Stimulated activated CD4-positive, alpha-beta T cell treated with anti-CD3 and anti-CD28 coated beads, TNF-alpha, amount 100 ng/mL, for 4 hours (primary cell): ENCODE data around the gene MYZAP.

ENCODE experiments used
- DNase-seq, 3 experiments: peaks; one replicate each; pipeline ENCODE4 v3.0.0-alpha.2; 2020; ENCODE audit warnings: low read depth in 3 of 3

MYZAP gene

DNA sequence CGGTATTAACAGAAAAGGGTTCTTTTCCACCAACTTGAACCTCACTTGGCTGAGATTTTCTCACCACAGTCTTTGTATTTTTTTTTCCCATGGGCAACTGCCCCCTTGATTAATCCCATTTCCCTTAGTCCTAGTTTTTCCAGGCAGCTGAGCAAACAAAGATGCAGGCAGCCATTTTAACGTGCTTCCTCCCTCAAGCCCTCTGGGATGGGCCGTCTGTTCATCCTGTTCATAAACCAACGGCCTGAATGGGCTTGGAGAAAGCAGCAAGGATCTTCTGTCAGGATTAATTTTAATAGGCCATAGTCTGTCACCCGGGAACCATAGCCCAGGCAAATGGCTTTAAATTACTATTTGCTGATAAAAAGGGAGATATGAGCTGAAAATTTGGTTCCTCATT lies 104.4 kb downstream of the MYZAP start:
- DNase-seq = no peak

GRCh38 chr15:57697588-57697987 lies 105.9 kb downstream of the MYZAP start:
- no peak for DNase-seq

DNA sequence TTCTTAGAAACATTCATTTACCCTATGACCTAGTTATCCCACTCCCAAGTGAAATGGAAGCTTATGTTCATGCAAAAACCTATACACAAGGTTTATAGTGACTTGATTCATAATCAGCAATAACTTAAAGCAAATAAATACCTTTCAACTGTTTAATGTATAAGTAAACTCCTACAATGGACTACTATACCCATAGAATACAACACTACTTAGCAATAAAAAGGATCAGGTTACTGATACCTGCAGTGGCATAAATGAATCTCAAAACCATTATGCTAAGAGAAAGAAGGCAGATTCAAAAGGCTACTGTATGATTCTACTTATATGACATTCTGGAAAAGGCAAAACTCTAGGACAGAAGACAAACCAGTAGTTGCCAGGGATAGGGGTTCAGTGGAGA lies 106.5 kb downstream of the MYZAP start:
- no peak for DNase-seq

- no peak for DNase-seq
Observed at GRCh38 chr15:57698991-57699390, 107.3 kb downstream of the MYZAP start.

- no peak for DNase-seq
Observed at GRCh38 chr15:57703387-57703786, 111.7 kb downstream of the MYZAP start.

- no peak for DNase-seq
Observed at GRCh38 chr15:57704441-57704840, 112.7 kb downstream of the MYZAP start.

DNA sequence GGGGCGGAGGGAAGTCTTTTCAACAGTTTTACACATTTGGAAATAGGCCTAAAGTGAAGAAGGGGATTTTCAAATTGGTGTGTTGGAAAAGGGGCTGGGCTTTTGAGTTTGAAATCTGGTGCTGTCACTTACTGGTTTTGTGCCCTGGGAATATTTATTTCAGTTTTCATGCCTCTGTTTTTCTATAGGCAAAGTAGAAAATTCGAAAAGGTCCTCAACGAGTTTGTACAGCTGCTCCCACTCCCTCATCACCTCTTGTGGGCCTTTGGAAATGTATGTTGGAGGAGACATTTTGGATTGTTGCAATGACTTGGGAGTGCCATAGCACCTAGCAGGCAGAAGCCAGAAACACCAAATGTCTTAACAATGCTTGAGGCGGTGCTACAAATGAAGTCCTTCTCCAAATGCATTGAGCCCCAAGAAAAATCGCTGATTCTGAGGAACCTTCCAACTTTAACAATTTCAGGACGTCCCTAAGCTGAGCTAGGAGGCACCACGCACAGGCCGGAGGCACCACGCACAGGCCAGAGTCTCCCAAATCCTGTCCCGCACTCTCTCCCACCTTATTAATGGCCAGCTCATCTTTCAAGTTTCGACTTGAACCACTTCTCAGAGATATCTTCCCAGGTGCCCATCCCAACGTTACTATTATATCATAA lies 114.2 kb downstream of the MYZAP start:
- no peak for DNase-seq

- DNase-seq = peak; percentile 63 to 81 (median 80)
Observed at GRCh38 chr15:57706405-57707209, 114.9 kb downstream of the MYZAP start, which contains the start of gene POLR2M. Gene POLR2M, plus strand, starts transcription at chr15:57706714. Its CDS starts 129 bp downstream, at chr15:57706843.

- DNase-seq = no peak
Observed at GRCh38 chr15:57708047-57708446, 116.3 kb downstream of the MYZAP start.

DNA sequence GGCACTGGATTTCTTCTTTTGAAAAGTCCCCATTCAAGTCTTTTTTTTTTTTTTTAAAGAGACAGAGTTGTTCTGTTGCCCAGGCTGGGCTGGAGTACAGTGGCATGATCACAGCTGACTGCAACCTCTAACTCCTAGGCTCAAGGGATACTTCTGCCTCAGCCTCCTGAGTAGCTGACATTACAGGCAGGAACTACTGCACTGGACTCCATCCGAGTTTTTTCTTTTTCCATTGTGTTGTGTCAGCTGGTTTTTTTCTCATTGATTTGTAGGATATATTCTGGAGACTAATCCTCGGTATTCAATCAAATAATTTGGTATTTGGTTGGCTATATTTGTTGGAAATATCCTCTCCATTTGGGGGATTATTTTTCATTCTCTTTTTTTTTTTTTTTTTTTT lies 126.6 kb downstream of the MYZAP start:
- no peak for DNase-seq

DNA sequence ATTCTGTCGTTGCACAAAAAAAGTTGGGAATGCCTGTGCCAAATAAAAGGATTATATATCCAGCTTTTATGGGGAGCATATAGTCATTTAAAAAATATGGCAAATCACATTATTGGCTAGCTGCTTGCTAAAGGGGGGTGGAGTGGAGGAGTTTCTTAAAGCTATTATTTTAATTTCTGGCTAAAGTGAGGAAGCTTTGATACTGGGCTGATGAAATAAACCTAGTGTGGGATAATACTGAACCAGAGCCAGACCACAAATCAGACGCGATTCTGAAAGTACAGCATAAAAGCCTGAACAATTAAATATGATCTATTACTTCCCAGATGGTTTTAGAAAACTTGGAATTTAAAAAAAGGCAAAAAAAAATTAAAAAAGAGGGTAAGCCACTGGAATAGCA lies 129.2 kb downstream of the MYZAP start:
- DNase-seq = no peak

DNA sequence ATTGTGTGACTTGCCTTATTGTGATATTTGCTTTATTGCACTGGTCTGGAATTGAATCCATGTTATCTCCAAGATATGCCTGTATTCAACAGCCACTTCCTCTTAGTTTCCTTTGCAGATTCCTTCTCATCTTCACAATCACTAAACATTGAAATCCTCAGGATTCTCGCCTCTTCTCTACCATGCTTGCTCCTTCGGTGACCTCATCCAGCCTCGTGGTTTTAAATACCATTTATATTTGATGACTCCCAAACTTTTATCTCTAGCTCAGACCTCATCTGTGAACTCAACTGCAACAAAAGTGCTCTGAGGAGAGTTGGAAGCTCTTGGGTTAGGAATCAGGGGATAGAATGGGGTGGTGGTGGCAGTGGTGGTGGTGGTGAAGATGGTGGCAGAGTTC lies 134.7 kb downstream of the MYZAP start:
- no peak for DNase-seq

DNA sequence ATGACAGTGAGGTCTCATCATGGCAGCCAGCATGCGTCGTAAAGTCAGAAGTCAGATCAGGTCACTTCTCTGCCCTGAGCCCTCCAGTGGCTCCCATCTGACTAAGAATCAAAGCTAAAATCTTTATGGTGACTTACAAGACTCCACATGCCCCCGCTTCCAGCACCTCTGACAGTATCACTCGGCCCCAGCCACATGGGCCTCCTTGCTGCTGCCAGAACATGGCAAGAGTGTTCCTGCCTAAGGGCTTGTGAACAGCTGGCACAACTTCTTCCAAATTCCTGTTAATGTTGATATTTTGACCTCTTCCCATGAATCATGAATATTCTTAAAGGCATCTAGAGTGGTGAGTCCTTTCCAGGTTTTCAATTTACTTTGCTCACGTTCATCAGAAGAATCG lies 135.3 kb downstream of the MYZAP start:
- no peak for DNase-seq

DNA sequence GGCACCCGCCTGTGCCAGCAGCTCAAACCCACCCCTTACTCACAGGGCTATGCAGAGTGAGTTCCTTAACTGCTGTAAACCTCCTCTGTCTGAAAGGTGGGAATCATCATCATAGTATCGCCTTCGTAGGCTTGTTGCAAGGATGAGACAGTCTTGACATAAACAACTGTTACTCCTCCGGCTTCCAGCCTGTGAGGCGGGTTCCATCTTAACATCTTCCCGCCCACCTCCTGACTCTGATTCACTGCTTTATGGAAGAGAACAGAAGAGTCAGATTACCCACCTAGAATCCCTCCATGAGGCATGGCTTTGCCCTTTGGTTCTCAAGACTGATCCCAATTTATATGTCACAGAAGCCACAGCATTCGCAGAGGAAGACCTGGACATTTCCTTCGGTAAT lies 136.7 kb downstream of the MYZAP start:
- no peak for DNase-seq

DNA sequence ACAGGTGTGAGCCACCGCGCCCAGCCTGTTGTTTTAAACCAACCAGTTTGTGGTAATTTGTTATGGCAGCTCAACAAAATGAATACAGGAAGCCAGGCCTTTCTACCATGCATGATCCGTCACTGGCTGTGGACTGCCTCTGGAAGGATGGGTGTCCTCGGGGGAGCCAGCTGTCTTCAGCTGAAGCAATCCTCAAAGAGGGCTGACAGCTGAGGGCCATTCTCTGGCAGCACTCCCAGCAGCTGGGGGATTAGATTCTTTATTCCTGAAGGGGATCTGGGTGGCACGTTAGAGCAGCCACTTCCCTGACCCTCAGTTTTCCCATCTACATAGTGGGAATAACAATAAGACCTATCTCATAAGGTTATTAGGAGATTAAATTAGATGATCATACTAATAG lies 139.2 kb downstream of the MYZAP start:
- DNase-seq = no peak

GRCh38 chr15:57731530-57732103 lies 139.9 kb downstream of the MYZAP start:
- no peak for DNase-seq

- peak in 1 of 3 experiments; percentile 4 for DNase-seq
Observed at GRCh38 chr15:57732526-57733331, 141.0 kb downstream of the MYZAP start.

- DNase-seq = no peak
Observed at GRCh38 chr15:57734860-57735259, 143.2 kb downstream of the MYZAP start.
